VCaP (cell line): ENCODE results near the gene CILP2.

Experiments
- H3K27ac ChIP-seq: fragments of 450-650 bp; 2 replicates; pipeline ENCODE4 v1.5.1; 2017
- CTCF ChIP-seq: fragments of 450-650 bp; conservative IDR thresholded peaks from 2 replicates; pipeline ENCODE4 v1.5.1; 2017; ENCODE audit warnings: mild to moderate bottlenecking, moderate library complexity

The CILP2 gene

DNA sequence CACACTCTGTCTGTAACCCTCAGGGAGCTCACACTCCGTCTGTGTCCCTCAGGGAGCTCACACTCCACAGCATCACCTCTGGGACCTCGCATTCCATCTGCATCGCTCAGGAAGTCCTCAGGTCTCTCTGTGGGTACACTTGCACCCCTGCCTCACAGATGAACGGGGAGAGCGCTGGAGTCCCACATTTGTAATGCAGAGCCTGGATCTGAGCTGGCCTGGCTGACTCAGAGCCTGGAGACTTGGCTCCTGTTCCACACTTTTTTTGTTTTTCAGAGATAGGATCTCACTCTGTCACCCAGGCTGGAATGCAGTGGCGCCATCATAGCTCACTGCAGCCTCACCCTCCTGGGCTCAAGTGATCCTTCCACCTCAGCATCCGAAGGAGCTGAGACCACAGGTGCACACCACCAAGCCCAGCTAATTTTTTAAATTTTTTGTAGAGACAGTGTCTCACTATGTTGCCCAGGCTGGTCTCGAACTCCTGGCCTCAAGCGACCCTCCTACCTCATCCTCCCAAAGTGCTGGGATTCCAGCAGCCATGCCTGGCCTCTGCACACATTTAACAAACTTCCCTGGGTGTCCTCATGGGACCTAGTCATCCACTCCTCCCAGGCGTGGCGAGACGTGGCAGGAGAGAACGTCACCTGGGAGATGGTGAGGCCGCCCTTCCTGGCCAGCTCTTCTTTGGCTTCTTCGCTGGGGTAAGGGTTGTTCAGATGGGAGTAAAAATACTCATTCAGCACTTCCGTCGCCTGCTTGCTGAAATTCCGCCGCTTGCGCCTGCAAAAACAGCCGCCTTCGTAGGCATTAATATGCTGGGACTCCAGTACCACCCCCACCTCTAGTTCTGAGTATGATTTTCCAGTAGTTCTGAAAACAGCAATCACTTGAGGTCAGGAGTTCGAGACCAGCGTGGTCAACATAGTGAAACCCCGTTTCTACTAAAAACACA is 31.0 kb downstream of the CILP2 start:
- no peak overlapping the region for H3K27ac ChIP-seq
- TF ChIP-seq CTCF, result no peak

DNA sequence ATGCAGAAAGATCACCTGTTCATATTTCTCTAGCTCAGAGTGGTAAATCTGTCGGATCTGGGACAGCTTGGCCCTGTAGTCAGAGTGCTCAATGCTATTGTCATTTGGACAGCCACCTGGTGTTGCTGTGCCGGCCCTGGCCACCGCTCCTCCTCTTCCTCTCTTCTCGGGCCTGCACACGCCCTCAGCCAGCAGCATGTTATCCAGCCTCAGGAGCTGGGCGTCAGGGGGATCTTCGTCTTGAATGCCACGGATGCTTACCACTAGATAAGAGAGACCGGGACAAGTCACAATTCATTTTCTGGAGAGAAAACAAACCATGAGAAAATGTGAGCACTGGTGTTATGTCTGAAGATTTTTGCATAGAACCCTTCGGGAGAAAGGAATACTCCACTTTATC is 32.5 kb downstream of the CILP2 start:
- TF ChIP-seq CTCF, result no peak
- no peak overlapping the region for H3K27ac ChIP-seq

DNA sequence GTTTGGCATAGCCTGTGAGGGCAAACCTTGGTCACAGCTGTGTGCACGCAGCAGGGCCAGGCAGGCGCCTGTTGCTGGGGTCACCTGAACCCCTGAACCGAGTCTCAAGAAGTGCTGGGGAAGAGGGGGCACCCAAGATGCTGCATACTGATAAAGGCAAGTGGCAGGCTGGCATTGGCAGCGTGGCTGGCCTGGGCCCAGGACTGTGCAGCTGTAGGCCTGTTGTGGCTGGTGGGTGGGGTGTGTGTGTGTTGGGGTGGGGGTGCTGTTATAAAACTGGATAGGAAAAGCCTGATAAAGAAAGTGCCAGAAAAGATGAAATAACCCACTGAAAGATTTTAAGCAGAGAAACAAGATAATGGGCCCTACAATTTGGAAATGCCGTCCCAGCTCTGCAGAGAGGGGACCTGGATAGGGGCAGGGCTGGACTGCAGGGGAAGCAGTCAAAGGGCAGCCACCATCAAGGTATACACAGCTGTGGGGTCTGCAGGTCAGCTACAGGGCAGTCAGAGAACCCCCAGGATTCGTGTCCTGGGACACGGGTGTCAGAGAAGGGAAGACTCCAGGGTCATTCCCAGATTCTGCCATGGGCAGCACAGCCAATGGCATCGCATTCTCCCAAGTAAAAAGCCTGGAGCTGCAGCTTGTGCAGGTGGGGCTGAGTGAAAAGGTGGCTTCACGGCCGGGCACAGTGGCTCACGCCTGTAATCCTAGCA is 33.2 kb downstream of the CILP2 start:
- TF ChIP-seq CTCF, result no peak
- no peak overlapping the region for H3K27ac ChIP-seq

DNA sequence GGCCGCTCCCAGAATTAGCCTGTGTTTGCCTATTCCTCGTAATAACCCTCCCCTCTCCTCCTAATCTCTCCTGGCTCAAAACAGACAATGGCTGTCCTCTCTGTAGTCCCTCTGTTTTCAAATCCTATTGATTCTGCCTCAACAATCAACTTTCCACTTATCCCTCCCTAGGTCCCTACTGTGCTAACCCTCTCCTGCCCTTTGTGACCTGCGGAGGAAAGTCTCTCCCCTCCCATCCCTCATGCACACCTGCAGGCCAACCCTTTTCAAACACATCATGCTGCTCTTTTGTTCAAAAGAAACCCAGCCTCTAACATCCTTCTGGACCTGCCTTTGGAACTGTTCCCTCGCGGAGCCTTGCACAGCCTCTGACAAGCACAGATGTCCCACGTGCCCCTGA is 37.3 kb downstream of the CILP2 start:
- no peak overlapping the region for H3K27ac ChIP-seq
- TF ChIP-seq CTCF, result no peak

- no peak for TF ChIP-seq CTCF
- no peak overlapping the region for H3K27ac ChIP-seq
These were observed 40.2 kb downstream of the CILP2 start for GRCh38 chr19:19578252-19578651.

GRCh38 chr19:19579533-19580361 is 41.7 kb downstream of the CILP2 start:
- H3K27ac ChIP-seq, result no peak overlapping the region
- TF ChIP-seq CTCF, result no peak

DNA sequence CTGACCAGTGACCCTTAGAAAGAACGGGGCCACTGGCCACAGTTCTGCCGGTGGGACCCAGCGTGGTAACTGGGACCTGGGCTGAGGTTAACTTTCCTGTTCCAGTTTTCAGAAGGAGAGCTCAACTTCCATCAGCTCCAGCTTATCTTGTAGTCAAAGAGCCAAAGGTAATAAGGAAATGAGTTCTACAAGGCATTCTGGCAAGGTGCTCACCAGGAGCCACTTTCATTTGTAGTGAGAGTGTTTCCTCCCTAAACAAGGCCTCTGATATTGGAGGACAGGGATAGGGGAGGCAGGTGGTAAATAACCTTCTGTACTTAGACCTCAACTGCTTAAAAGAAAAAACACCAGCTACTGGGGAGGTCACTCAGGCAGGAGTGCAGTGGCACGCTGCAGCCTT is 42.4 kb downstream of the CILP2 start:
- no peak overlapping the region for H3K27ac ChIP-seq
- TF ChIP-seq CTCF, result no peak
